ENCODE measurements around the gene ANKRD36C.
"Not testable (repeated sequence)": the region's sequence is repeated elsewhere in the genome, so short reads cannot be mapped to it uniquely, and the experiment has no call there.

The ANKRD36C gene

GRCh38 chr2:96008051-96008450 lies 16.4 kb upstream of the ANKRD36C start:
- DNase-seq = not testable (repeated sequence)

GRCh38 chr2:96006248-96006647 lies 14.6 kb upstream of the ANKRD36C start:
- not testable (repeated sequence) for DNase-seq

- DNase-seq = not testable (repeated sequence)
Observed at GRCh38 chr2:95992520-95993272, 1.1 kb upstream of the ANKRD36C start.

GRCh38 chr2:95992102-95992501 lies 478 bp upstream of the ANKRD36C start:
- DNase-seq = not testable (repeated sequence)

- not testable (repeated sequence) for DNase-seq
Observed at GRCh38 chr2:95990884-95991283, 740 bp downstream of the ANKRD36C start.

- DNase-seq = not testable (repeated sequence)
Observed at GRCh38 chr2:95951662-95952061, 40.0 kb downstream of the ANKRD36C start.

GRCh38 chr2:95948039-95948438 lies 43.6 kb downstream of the ANKRD36C start:
- not testable (repeated sequence) for DNase-seq

GRCh38 chr2:95939947-95940346 lies 51.7 kb downstream of the ANKRD36C start:
- not testable (repeated sequence) for DNase-seq

GRCh38 chr2:95930740-95931139 lies 60.9 kb downstream of the ANKRD36C start:
- DNase-seq = not testable (repeated sequence)

GRCh38 chr2:95917007-95917406 lies 74.6 kb downstream of the ANKRD36C start:
- not testable (repeated sequence) for DNase-seq

GRCh38 chr2:95915131-95915530 lies 76.5 kb downstream of the ANKRD36C start:
- not testable (repeated sequence) for DNase-seq

- not testable (repeated sequence) for DNase-seq
Observed at GRCh38 chr2:95911431-95911830, 80.2 kb downstream of the ANKRD36C start.

GRCh38 chr2:95894443-95894842 lies 97.2 kb downstream of the ANKRD36C start:
- not testable (repeated sequence) for DNase-seq

- DNase-seq = not testable (repeated sequence)
Observed at GRCh38 chr2:95867929-95868328, 123.7 kb downstream of the ANKRD36C start.

GRCh38 chr2:95867047-95867677 lies 124.5 kb downstream of the ANKRD36C start:
- not testable (repeated sequence) for DNase-seq

- not testable (repeated sequence) for DNase-seq
Observed at GRCh38 chr2:95862121-95862520, 129.5 kb downstream of the ANKRD36C start.

- no peak for DNase-seq
Observed at GRCh38 chr2:95836151-95836550, 155.5 kb downstream of the ANKRD36C start.

- not testable (repeated sequence) for DNase-seq
Observed at GRCh38 chr2:95834077-95835013, 157.3 kb downstream of the ANKRD36C start.

GRCh38 chr2:95824218-95824617 lies 167.4 kb downstream of the ANKRD36C start:
- not testable (repeated sequence) for DNase-seq

- not testable (repeated sequence) for DNase-seq
Observed at GRCh38 chr2:95817521-95817920, 174.1 kb downstream of the ANKRD36C start.

GRCh38 chr2:95813311-95813710 lies 178.3 kb downstream of the ANKRD36C start:
- DNase-seq = not testable (repeated sequence)
